DND-41 (cell line): Measurements from ENCODE around the gene PTPRO.

Source experiments
- ATAC-seq: fragments of 200-7000 bp; cut with Tn5 transposase; 3 replicates; pipeline ENCODE4 v1.9.1; 2021; ENCODE audit warnings: low read depth; ENCODE audit not compliant: insufficient read depth
- DNase-seq: peaks from one replicate; pipeline ENCODE4 v3.0.0-alpha.2; 2020
- H2AFZ ChIP-seq: 2 replicates; pipeline ENCODE4 v1.6.0; 2012; ENCODE audit warnings: low read depth, low read length
- H3K27ac ChIP-seq: 2 replicates; pipeline ENCODE4 v1.5.1; 2012; ENCODE audit warnings: low read length, inconsistent platforms
- H3K27me3 ChIP-seq: fragments of 200-600 bp; sonication (generic); 2 replicates; pipeline ENCODE4 v1.6.0; 2012; ENCODE audit warnings: low read length, mild to moderate bottlenecking, inconsistent platforms; ENCODE audit not compliant: insufficient read depth, poor library complexity
- H3K36me3 ChIP-seq: 2 replicates; pipeline ENCODE4 v1.5.1; 2012; ENCODE audit warnings: low read length, inconsistent platforms; ENCODE audit not compliant: insufficient read depth
- H3K4me1 ChIP-seq: 2 replicates; pipeline ENCODE4 v1.5.1; 2012; ENCODE audit warnings: mild to moderate bottlenecking, low read length; ENCODE audit not compliant: insufficient read depth
- H3K4me2 ChIP-seq: 2 replicates; pipeline ENCODE4 v1.6.0; 2012; ENCODE audit warnings: mild to moderate bottlenecking, moderate library complexity, low read length, inconsistent platforms; ENCODE audit not compliant: insufficient read depth
- H3K4me3 ChIP-seq, 2 experiments: fragments of 200-600 bp in 1 of 2; shearing (Covaris generic) in 1 of 2; 2 replicates each; pipeline ENCODE4 v1.5.1; 2012 to 2016; ENCODE audit warnings: inconsistent platforms in 2 of 2, low read length in 2 of 2, mild to moderate bottlenecking in 2 of 2, low read depth in 1 of 2, moderate library complexity in 1 of 2
- H3K79me2 ChIP-seq: 2 replicates; pipeline ENCODE4 v1.6.0; 2012; ENCODE audit warnings: low read length, inconsistent platforms; ENCODE audit not compliant: insufficient read depth
- H3K9ac ChIP-seq: 2 replicates; pipeline ENCODE4 v1.6.0; 2012; ENCODE audit warnings: low read depth, mild to moderate bottlenecking, inconsistent platforms, low read length, moderate library complexity
- H3K9me3 ChIP-seq: 2 replicates; pipeline ENCODE4 v1.5.1; 2012; ENCODE audit warnings: low read length, moderate library complexity, mild to moderate bottlenecking, inconsistent platforms; ENCODE audit not compliant: insufficient read depth, severe bottlenecking
- H4K20me1 ChIP-seq: 2 replicates; pipeline ENCODE4 v1.6.0; 2012; ENCODE audit warnings: low read length; ENCODE audit not compliant: insufficient read depth
- EZH2 ChIP-seq: IDR thresholded peaks from 3 replicates; pipeline ENCODE4 v1.6.1; 2012; ENCODE audit warnings: borderline replicate concordance, low read depth, mild to moderate bottlenecking, moderate library complexity, low read length, inconsistent platforms; ENCODE audit not compliant: severe bottlenecking
- TF ChIP-seq, protein P1 (sequence below): IDR thresholded peaks from 2 replicates; pipeline ENCODE4 v1.5.1; 2012; ENCODE audit warnings: borderline replicate concordance, low read length, moderate library complexity, mild to moderate bottlenecking; ENCODE audit not compliant: poor library complexity, severe bottlenecking; ENCODE audit errors: extremely low read depth

Gene PTPRO

DNA sequence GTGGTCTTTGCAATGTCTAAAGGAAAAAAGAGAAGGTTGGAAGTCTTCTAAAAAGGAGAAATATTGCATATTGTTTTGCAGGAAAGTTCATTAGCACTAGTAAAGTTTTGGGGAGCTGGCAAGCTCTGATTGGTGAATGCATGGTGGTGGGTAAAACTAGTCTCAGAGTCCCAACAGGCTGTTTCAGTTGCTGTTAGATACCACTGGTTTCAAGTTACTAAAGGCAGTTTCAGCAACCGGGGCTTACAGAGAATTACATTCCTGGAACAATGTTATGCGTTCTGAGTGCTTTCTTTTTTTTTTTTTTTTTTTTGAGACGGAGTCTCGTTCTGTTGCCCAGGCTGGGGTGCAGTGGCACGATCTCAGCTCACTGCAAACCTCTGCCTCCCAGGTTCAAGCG, 258.7 kb downstream of the PTPRO start:
- Histone ChIP-seq H3K9ac (no peak overlapping the region), H2AFZ (peak overlapping the region; percentile 2; the same call in 1 of the 2 replicates), H4K20me1 (no peaks in the 10 kb centered on the region), H3K4me3 (no peak overlapping the region), H3K9me3 (no peaks in the 10 kb centered on the region), H3K4me2 (no peak overlapping the region), H3K27me3 (no peaks in the 10 kb centered on the region), H3K36me3 (no peaks in the 10 kb centered on the region), H3K27ac (no peak overlapping the region), H3K79me2 (no peaks in the 10 kb centered on the region), H3K4me1 (peaks cover 37% of the 10 kb centered on the region)
- DNase-seq (no peak), ATAC-seq (no peak)
- TF ChIP-seq, protein P1, sequence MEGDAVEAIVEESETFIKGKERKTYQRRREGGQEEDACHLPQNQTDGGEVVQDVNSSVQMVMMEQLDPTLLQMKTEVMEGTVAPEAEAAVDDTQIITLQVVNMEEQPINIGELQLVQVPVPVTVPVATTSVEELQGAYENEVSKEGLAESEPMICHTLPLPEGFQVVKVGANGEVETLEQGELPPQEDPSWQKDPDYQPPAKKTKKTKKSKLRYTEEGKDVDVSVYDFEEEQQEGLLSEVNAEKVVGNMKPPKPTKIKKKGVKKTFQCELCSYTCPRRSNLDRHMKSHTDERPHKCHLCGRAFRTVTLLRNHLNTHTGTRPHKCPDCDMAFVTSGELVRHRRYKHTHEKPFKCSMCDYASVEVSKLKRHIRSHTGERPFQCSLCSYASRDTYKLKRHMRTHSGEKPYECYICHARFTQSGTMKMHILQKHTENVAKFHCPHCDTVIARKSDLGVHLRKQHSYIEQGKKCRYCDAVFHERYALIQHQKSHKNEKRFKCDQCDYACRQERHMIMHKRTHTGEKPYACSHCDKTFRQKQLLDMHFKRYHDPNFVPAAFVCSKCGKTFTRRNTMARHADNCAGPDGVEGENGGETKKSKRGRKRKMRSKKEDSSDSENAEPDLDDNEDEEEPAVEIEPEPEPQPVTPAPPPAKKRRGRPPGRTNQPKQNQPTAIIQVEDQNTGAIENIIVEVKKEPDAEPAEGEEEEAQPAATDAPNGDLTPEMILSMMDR, result no peak
- TF ChIP-seq EZH2, result no peak

DNA sequence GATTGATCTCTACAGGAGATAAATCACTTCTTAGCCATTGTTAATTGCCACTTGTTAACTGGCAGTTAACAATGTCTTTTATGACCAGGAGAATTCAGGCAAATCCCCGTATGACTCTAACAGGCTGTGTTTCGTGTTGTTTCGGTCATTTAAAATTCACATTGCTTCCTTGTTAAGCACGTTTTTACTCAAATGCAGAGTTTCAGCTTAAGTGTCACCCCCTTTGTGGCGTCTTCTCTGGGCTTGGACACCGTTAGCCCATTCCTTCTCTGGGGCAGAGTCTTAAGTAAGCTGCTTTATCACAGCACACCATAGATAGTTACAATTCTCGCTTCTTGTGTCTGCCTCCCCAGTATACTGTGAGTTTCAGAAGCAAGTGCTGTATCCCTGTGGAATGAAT, 261.5 kb downstream of the PTPRO start:
- ATAC-seq (no peak), DNase-seq (no peak)
- TF ChIP-seq EZH2, result no peak
- TF ChIP-seq, protein P1, result no peak
- Histone ChIP-seq H3K9me3 (no peaks in the 10 kb centered on the region), H3K79me2 (no peaks in the 10 kb centered on the region), H3K4me1 (peaks cover 25% of the 10 kb centered on the region), H2AFZ (peak overlapping the region; percentile 59; the same call in 1 of the 2 replicates), H3K36me3 (no peaks in the 10 kb centered on the region), H3K4me3 (no peak overlapping the region), H3K9ac (no peak overlapping the region), H3K27me3 (no peaks in the 10 kb centered on the region), H3K27ac (peak overlapping the region; percentile 69; the same call in 1 of the 2 replicates), H3K4me2 (no peak overlapping the region), H4K20me1 (no peaks in the 10 kb centered on the region)

DNA sequence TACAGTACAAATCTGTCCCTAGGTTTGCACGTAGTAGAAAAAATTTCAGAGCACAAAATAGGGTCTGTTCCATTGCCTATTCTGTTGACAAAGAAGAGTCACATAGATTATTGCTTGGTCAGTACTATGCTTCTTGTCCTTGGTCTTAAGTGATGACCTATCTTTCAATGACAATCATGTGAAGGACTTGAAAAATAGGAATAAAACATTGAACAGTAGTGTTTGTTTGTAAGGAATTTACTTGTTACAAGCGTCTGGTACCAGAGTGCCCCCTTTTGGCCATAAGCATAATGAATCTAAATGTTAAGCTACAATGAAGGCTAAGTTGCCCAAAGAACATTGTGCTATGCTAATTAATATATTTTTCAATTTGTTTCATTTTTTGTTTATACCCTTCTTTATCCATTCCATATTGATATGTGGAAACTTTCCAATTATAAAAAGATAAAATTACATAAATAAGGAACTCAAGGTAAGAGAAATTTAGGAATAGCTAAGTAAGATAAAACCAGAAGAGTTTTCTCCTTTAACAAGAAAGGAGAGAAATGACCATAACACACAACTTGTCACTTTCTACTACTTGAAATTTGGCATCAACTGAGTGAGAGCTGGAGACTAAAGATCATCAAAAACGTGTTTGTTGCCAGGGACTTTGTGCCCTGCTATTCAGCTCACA, 262.2 kb downstream of the PTPRO start:
- Histone ChIP-seq H3K27me3 (no peaks in the 10 kb centered on the region), H3K4me3 (no peak overlapping the region), H4K20me1 (no peaks in the 10 kb centered on the region), H3K79me2 (no peaks in the 10 kb centered on the region), H2AFZ (peak overlapping the region; percentile 59), H3K9me3 (no peaks in the 10 kb centered on the region), H3K4me2 (no peak overlapping the region), H3K27ac (peak overlapping the region; percentile 69), H3K36me3 (no peaks in the 10 kb centered on the region), H3K4me1 (peaks cover 25% of the 10 kb centered on the region), H3K9ac (no peak overlapping the region)
- DNase-seq, result peak; percentile 48
- peak; percentile 80 for ATAC-seq
- TF ChIP-seq, protein P1, result peak; percentile 78
- TF ChIP-seq EZH2, result no peak
